LNCaP clone FGC (cell line): ENCODE data around the gene VSIR.

Source experiments
- DNase-seq: peaks from one replicate; pipeline ENCODE4 v3.0.0-alpha.2; 2011; ENCODE audit warnings: low read depth
- H3K4me3 ChIP-seq: 2 replicates; pipeline ENCODE4 v1.5.1; 2011; ENCODE audit warnings: mild to moderate bottlenecking, low read depth, low read length, control low read depth
- CTCF ChIP-seq: IDR thresholded peaks from 2 replicates; pipeline ENCODE4 v1.5.1; 2012; ENCODE audit warnings: mild to moderate bottlenecking; ENCODE audit not compliant: control insufficient read depth, insufficient read depth; ENCODE audit errors: extremely low read depth

The VSIR gene

GRCh38 chr10:71725998-71726579 is 47.2 kb downstream of the VSIR start:
- no peak overlapping the region for H3K4me3 ChIP-seq
- DNase-seq, result no peak
- TF ChIP-seq CTCF, result no peak

- TF ChIP-seq CTCF, result no peak
- H3K4me3 ChIP-seq, result no peak overlapping the region
- DNase-seq, result no peak
These were observed 48.1 kb downstream of the VSIR start for GRCh38 chr10:71725249-71725648.

- no peak for DNase-seq
- H3K4me3 ChIP-seq, result no peak overlapping the region
These were observed 48.8 kb downstream of the VSIR start for GRCh38 chr10:71724539-71724938.

DNA sequence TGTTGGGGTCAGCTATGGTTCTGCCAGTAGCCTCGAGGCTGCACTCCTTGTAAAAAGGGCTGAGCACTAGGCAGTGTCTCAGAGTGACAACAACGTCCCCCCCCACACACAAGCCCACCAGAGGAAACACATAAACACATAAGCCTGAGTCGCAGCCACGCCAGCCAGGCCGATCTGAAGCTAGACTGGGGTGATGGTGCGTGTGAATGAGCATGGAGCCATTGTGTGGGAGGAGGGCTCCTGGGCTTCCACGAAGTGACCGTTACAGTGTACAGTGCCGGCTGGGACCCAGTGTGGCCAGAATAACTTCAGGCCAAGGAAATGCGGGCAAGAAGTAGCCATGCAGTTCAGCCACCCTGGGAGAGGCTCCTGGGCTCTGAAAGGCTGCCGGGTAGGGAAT is 50.0 kb downstream of the VSIR start:
- no peak for DNase-seq
- no peak for TF ChIP-seq CTCF
- no peak overlapping the region for H3K4me3 ChIP-seq

More at GRCh38 chr10:71724539-71724938, 48.8 kb downstream of the VSIR start:
- TF ChIP-seq CTCF, result no peak

DNA sequence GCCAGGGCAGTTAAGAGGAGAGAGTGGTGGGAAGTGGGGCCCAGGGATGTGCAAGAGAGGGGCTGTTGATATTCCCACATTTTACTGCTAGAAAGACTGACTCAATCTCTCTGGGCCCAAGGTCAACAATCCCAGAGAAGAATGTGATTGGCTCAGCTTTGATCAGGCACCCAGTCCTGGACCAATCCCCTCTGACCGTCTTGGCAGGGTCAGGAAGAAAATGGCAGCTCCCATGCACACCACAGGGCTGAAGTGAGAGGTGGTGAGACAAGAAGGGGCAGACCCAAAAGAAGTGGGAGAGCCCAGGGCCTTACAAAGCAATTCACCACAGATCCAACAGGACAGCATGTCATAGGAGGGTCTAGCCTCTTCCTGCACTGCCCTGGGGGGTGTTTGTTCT is 50.5 kb downstream of the VSIR start:
- DNase-seq, result no peak
- TF ChIP-seq CTCF, result no peak
- H3K4me3 ChIP-seq, result no peak overlapping the region

DNA sequence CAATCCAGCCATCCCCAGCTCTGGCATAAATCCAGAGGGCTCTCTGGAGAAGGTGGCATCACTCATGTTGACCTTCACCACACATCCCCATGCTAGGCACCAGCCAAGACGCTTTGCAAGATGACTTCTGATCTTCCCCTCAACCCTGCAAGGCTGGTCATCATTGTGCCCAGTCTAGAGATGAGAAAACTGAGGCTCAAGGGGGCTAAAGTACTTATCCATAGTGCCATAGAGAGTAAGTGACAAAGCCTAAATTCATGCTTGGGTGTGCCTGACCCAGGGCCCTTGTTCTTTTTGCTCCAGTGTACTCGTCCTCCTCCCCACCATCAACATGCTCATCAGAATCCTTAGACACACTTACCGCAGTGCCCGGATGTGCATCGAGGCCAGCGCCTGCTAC is 52.0 kb downstream of the VSIR start:
- no peak for DNase-seq
- no peak overlapping the region for H3K4me3 ChIP-seq
- no peak for TF ChIP-seq CTCF

DNA sequence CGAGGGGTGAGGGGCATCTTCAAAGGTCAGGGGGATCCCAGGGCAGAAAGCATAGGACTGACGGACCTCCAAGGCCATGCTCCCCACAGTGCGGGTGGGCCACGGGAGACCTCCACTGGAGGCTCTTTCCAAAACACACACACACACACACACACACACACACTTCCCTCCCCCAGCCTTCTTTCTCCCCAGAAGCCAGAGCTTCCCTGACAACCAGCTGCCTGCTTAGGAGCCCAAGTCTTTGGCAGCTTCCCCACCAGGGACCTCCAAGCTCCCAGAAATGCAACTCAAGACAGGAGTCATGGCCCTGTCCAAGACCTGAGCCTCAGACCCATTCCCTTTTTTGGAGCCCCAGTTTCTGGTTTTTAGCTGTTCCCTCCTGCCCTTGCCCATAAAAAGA is 53.0 kb downstream of the VSIR start:
- no peak for DNase-seq
- H3K4me3 ChIP-seq, result no peak overlapping the region
- TF ChIP-seq CTCF, result no peak
